Amniotic epithelial cell (primary cell): ENCODE data around the gene ADAP2.
"Not testable (repeated sequence)": the region's sequence is repeated elsewhere in the genome, so short reads cannot be mapped to it uniquely, and the experiment has no call there.

ENCODE experiments used
- DNase-seq: peaks from one replicate; pipeline ENCODE4 v3.0.0-alpha.2; 2010; ENCODE audit warnings: low read depth

Gene ADAP2

GRCh38 chr17:30921544-30922196 is at the start of gene ADAP2:
ADAP2 (plus strand) TSS chr17:30921945; CDS start chr17:30922015, 70 bp downstream.
- no peak for DNase-seq

- DNase-seq: no peak
Observed at GRCh38 chr17:30886187-30886586, 35.6 kb upstream of the ADAP2 start.

GRCh38 chr17:30894236-30894635 is 27.5 kb upstream of the ADAP2 start:
- DNase-seq: no peak

GRCh38 chr17:30897311-30897710 is 24.4 kb upstream of the ADAP2 start:
- no peak for DNase-seq

- DNase-seq: no peak
Observed at GRCh38 chr17:30905742-30906100, 16.0 kb upstream of the ADAP2 start.

- DNase-seq: peak; percentile 88
Observed at GRCh38 chr17:30906101-30906911, 15.4 kb upstream of the ADAP2 start, which contains the start of gene TEFM. TEFM (minus strand) TSS chr17:30906238; CDS start chr17:30906198, 40 bp downstream.

- no peak for DNase-seq
Observed at GRCh38 chr17:30908717-30909420, 12.9 kb upstream of the ADAP2 start.

- DNase-seq: not testable (repeated sequence)
Observed at GRCh38 chr17:30910151-30910550, 11.6 kb upstream of the ADAP2 start.

GRCh38 chr17:30913955-30914354 is 7.8 kb upstream of the ADAP2 start:
- DNase-seq: no peak

- DNase-seq: no peak
Observed at GRCh38 chr17:30915833-30916611, 5.7 kb upstream of the ADAP2 start.

GRCh38 chr17:30917050-30917449 is 4.7 kb upstream of the ADAP2 start:
- DNase-seq: no peak

- DNase-seq: peak; percentile 30
Observed at GRCh38 chr17:30920282-30920681, 1.5 kb upstream of the ADAP2 start.

GRCh38 chr17:30920683-30921543 is 832 bp upstream of the ADAP2 start:
- DNase-seq: peak; percentile 42

GRCh38 chr17:30922235-30923030 is 688 bp downstream of the ADAP2 start:
- DNase-seq: no peak

GRCh38 chr17:30924341-30924740 is 2.6 kb downstream of the ADAP2 start:
- DNase-seq: no peak

- no peak for DNase-seq
Observed at GRCh38 chr17:30926516-30926915, 4.8 kb downstream of the ADAP2 start.

GRCh38 chr17:30927756-30928155 is 6.0 kb downstream of the ADAP2 start:
- DNase-seq: no peak

GRCh38 chr17:30928584-30928983 is 6.8 kb downstream of the ADAP2 start:
- no peak for DNase-seq

GRCh38 chr17:30929081-30929633 is 7.4 kb downstream of the ADAP2 start:
- DNase-seq: no peak

GRCh38 chr17:30929861-30930260 is 8.1 kb downstream of the ADAP2 start:
- not testable (repeated sequence) for DNase-seq
